ENCODE data around the gene ERC1.
A peak's percentile ranks its signal among the peaks of the same experiment; 100 is the strongest.

The ERC1 gene

DNA sequence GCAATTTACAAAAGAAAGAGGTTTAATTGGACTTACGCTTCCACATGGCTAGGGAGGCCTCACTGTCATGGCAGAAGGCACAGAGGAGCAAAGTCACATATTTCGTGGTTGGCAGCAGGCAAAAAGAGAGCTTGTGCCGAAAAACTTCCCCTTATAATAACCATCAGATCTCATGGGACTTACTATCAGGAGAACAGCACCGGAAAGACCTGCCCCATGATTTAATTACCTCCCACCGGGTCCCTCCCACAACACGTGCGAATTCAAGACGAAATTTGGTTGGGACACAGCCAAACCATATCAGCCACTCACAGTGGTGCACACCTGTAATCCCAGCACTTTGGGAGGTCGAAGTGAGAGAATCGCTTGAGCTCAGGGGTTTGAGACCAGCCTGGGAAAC, 534.8 kb downstream of the ERC1 start:
- no peak for DNase-seq

DNA sequence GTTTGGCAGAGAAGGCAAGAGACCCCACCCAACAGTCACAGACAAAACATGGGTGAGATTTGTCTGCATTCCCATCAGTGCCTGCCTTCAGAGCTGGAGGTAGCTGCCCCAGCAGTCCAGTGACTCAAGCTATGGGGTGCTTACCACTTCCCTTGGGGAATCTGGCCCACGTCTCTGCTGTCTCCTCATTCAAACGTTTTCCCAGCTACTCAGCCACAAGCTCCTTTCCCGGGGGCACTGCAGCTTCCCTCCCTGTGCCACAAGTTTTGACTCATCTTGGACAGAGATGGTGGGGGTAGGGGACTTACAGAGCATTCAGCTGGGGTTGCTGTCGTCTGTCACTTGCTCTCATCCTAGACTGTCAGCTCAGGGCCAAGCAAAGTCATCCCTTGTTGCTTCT, 536.8 kb downstream of the ERC1 start:
- DNase-seq: no peak

DNA sequence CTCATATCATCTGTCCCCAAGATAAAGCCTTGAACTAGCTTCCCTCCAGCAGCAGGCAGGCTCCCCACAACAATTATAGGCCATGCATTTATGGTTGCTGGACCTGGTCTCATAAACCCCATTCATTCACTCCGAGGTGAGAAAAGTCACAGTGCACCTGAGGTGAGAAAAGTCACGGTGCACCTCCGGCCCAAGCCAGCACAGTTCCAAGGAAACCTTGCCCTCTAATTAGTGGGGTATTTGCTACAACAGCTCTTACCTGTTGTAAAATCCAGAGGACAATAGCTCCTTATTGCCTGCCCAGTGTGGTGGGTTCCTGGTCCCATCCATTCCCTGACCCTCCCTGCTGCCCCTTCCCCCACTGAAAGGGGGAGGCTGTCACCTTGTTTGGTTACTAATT, 537.8 kb downstream of the ERC1 start:
- no peak for DNase-seq

DNA sequence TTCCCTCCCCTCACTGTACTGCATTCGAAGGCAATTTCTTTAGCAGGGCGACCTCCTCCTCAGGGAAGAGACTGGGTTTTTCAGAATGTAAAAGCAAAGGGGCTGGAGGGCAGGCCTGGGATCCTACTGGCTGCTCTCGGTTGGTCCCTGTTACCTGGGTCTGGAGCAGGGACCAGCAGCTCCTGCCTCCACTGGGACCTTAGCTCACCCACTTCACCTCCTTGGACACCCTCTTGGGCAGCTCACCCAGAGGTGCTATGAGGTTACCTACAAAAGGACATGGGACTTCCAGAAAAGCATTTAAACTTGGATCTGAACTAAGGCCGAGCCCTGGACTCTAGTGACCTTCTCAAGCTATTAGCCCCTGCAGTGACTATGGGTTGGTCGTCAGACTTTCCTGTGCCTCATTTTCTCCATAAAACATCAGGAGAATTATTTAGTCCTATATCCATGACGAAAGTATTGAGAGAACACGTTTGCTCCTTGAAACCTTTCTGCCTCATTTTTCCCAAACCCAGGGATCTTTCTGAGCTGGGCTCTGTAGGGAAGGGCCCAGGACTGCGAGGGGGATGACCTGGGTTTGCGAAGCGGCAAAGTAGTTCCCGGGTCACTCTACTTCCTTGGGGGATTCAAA, 538.3 kb downstream of the ERC1 start:
- no peak for DNase-seq

DNA sequence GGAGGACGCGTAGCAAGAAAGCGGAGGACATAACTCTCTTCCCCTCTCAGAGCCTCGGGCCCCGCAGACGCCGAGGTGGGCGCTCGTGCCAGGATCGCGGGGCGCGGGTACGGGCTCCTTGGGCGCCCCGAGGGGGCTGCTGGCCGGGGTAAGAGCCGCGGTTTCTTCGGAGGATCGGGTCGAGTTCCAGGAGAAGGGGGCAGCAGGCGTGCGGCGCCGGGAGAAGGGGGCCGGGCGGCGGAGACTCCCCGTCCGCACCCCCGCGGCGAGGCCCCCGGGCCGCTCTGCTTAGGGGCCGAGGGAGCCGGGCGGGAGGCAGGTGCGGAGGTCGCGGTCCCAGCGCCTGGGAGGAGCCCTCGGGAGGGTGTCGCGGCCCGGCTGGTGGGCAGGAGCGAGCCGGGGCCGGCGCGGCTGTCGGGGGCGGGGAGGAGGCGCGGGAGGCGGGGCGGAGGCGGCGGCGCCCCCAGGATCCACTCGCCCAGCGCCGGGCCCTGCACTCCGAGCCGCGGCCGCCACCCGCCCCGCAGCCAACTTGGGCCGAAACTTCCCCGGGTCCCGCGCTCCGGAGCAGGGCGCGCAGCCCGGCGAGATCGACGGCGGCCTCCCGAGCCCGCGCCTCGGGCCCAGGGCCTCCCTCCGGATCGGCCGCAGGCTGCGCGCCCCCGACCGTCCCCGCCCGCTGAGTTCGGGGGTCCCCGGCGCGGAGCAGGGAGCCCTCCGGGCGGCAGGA, 539.0 kb downstream of the ERC1 start:
- DNase-seq: no peak

DNA sequence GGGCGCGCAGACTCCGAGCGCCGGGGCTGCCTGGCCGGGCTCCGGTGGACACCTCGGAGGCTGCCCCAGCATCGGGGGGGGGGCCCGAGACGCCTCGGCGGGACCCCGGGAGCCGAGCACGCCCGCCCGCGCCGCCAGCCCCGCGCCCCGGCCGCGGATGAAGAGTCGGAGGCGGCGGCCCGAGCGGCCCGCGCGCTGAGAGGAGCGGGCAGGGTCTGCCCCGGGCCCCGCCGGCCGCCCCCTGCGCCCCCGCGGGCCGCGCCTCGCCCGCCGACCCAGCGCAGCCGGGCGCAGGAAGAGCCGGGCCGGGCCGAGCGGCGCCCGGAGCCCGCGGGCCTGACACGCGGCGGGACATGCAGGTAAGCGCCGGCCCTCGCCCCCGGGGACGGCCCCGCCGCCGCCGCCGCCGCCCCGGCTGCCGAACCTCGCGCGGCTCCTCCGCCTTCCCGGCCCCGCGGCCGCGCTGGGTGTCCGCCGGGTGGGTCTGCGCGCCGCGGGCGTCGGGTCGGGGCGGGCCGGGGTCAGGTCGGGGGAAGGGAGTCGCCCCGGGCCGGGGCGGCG, 539.6 kb downstream of the ERC1 start:
- DNase-seq: no peak

DNA sequence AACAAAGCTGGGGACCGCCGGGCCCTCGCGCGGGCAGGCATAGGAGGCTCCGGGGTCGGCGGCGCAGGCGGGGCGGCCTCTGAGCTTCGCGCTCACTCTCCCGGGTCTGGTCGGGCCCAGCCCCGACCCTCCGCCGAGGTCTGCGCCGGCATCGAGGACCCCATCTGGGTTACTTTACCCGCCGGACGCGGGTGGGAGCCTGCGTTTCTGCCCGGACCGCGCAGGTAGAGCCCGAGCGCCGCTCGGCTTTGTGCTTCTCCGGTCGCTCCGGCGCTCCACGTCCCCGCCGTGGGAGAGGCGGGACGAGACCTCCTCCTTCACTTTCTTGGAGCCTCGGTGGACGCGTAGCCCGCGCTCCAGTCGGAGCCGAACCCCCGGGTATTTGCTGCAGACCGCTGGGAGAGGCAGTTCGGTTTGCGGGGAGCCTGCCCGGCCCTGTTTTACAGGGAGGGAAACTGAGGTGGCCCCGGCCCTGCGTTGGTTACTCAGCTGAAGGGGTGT, 540.2 kb downstream of the ERC1 start:
- no peak for DNase-seq

DNA sequence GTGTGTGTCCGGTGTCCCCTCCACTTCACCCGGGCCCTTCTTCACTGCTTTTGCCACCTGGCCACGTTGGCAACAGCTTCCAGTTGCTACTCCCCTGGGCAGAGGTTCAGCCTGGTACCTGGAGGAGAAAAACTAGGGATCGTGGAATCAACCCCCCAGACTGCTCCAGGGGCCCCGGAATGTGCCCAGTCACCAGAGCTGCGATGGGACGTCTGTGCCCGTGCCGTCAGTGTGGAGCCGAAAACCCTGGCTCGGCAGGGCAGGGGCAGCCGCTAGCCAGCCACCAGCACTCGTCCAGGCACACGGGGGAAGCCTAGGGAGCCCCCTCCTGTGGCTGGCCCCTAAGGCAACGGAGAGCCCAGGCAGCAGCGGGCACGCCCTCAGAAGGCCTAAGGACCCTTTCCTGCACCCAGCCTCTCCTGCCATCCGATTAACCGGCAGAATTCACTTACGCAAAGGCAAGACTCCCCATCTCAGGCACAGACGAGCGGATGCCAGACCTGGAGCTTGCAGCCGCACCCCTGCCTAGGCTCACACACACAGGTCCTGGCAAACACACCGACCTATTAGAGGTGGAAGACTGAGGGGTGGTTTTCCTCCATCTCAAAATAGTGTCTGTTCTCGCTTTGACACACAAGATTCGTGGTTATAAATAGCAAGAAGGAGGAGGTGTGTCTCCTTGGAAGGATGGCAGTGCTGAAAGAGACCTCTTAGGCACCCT, 540.8 kb downstream of the ERC1 start:
- no peak for DNase-seq

DNA sequence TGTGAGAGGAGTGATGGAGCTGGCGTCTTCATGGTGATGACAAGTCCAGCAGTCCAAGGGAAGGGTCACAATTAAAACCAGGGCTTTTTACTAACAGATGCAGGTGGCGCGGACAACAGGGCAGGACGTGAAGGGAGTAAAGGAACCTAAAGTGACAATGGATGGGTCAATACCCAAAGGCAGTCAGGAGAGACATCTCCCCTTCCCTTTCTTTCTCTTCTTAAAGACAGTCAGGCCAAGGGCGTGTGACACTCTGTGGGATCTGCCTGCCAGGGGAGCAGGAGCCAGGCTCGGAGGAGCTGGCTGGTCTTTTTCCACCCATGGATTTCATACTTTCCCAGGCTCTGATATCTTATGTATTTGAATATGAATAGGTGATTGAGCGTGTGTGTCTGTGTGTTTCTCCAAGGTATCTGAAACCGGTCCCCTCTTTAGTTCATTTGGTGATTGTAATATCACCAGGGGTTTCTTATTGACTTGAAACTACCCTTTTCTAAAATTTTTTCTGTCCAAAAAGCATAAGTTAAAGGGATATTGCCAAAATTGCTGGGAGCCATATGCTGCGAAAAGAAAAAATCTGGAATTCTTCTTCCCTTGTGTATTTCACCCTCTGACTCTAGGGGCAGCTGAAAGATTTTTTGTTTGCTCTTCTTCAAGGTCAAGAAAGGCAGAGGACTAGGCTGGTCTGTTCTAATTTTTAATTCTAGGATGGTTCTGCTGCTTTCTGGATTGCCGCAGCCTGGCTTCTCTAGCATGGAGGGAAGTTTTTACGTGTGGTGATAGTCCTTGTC, 541.5 kb downstream of the ERC1 start:
- no peak for DNase-seq

DNA sequence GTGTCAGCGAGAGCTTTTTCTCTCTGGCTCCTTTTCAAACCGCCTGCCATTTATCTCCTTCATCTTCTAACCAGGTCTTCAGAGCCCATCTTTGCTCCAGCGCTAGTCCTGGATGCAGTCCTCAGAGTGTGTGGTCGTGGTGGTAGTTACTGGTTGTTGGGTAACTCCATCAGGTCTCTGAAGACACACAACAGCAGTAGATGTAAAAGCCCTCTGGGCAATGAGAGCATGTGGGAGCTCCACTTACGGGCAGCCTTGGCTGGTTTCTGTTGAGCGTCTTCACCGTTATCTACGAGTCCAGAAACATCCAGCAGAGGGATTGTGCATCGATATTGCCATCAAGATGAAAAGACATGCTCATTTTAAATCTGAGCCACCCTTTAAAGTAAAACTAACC, 542.2 kb downstream of the ERC1 start:
- DNase-seq: no peak

DNA sequence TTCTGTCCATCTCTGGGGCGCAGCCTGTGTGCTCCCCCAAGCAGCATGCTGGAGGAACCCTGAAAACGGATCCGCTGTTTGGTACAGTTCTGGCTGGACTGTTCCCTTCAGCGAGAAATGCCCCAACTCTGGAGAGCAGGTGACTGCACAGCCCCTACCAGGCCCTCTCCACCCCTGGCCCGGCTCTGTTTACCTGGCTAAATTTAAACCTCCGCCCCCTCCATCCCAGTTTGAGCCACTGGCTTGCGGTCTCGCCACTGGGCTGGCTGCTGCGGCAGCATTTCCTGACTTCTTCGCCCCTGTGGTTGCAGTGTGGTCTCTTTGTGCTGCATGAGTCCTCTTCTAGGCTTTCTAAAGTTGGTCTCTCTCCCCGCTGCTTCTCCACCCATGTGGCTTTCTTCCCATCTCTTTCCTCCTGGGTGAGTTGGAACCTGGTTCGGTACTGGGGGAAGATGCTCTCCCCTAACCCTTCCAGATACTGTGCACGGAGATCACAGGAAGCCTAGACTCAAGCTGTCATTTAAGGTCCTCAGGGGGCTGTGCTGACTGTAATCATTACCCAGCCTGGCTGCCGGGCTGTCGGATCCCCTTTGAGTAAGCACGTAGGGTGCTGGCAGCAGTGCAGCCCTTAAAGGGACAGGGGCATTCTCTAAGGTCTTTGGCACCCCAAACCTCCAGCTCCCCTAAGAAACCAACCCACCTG, 542.7 kb downstream of the ERC1 start:
- peak in 1 of 2 donors; percentile 22 for DNase-seq

DNA sequence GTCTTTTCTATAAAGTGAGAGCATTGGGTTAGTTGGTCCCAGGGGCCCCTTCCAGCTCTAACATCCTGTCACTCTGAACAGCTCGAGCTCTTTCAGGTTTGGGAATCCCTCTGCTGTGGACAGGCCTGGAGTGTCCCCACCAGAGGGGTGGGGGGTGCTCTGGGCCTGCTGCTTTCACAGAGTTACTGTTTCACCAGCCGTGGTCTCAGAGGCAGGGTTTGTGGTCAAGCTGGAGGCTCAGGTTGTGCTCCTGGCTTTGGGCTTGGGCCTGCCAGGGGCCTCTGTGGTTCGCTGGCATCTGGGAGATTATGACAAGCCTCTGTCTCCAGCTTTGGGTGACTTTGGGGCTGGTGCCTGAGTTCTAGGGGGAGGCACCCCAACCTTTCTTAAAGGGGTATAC, 543.7 kb downstream of the ERC1 start:
- DNase-seq: no peak

DNA sequence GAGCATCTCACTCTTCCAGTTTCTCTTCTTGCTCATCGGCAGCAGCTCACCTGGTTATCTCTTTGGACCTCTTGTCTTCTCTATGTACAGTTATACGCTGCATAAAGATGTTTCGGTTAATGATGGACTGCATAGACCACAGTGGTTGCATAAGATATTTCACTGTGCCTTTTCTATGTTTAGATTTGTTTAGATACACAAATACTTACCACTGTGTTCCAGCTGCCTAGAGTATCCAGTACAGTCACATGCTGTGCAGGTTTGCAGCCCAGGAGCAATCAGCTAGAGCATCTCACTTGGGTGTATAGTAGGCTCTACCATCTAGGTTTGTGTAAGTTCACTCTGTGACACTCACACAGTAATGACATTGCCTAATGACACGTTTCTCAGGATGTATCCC, 545.8 kb downstream of the ERC1 start:
- no peak for DNase-seq

DNA sequence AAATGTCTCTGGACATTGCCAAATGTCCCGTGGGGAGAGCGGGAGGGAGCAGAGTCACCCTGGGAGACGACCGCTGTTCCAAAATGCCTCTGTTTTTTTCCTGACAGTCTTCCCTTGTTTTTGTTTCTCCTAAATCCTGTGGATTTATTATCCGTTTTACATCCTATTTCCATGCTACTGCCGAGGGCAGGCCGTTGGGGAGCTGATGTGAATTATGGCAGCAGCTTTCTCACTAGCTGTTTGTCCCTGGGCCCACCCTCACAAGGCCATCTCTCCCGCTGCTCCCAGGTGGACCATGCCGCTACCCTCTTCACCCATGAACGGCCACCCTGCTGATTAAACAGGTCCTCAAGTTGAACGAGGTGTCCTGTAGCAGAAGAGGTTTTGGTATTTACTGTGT, 548.1 kb downstream of the ERC1 start:
- no peak for DNase-seq

DNA sequence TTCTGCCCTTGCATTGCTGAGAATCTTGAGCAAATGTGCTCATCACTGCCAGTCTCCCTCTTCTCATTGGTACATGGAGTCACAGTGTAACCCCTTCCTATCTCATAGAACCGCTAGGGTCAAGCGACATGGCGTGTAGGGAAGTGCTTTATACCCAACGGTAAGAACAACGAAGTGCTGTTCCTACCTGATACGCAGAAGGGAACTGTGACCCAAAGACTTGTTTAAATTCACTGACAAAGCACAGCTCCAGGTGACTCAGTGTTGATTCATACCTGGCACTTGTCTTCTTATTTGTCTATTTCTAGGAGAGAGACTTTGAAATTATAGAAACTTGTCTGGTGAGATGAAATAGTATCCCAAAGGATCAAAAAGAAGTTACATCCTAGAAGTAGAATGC, 549.7 kb downstream of the ERC1 start:
- DNase-seq: no peak

DNA sequence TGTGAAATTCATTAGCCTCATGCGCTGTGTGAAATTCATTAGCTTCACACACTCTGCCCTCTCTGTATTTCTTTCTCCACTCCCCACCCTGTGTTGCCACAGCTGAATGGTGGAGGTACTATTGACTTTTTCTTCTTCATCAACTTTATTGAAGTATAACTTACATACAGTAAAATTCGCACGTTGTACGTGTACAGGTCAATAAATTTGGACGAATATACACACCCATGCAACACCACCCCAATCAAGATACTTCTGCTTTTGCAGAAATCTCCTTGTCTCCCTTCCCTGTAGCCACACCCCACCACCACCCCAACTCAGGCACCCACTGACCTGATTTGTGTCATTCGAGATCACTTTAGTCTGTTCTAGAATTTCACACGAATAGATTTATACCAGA, 551.6 kb downstream of the ERC1 start:
- DNase-seq: no peak

DNA sequence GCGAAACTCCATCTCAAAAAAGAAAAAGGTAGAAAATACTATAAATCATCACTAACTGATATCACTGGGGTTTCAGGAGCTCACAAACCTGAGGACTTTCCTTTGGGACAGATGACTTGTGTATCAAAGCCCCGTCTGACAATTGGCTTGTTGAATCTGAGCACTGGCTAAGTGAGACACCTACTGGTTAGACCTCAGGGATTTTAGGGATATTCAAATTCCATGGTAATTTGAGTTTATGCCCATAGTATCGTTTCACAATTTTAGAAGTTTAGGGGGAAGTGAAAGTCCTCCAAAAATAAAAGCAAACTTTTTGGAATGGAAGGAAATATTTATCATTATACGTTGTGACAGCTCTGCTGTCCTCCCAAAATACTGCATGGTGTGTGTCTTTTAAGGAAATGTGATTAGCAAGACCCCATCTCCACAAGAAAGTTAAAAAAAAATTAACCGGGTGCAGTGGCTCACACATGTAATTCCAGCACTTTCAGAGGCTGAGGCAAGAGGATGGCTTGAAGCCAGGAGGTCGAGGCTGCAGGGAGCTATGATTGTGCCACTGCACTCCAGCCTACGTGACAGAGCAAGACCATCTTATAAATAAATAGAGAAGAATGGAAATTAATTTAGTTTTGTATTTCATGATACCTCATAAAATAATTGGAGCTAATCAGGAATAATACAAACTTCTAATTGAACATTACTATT, 554.1 kb downstream of the ERC1 start:
- DNase-seq: no peak

Data from activated CD4-positive, alpha-beta T cell treated with anti-CD3 and anti-CD28 coated beads for 4 hours (primary cell).